ENCODE measurements around the gene DAB1.
A peak's percentile ranks its signal among the peaks of the same experiment; 100 is the strongest.

The DAB1 gene

DNA sequence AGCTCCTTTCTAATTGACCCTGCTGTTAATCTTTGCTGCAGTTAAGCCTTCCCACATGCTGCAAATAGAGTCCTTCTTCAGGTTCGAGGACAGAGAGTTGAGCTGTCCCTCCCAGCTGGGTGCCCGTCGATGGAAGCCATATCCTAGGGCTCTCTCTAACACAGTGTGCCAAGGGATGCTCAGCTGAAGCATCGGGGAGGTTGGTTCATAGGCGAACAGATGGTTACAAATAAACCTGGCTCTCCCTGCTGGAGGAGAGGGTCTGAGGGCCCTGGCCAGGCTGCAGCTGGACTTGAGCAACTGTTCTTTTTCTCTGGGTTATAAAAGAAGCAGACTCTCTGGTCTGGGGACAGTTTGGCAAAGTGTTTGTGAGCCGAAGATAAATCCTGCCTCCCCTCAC lies 337.7 kb downstream of the DAB1 start:
- DNase-seq = no peak

DNA sequence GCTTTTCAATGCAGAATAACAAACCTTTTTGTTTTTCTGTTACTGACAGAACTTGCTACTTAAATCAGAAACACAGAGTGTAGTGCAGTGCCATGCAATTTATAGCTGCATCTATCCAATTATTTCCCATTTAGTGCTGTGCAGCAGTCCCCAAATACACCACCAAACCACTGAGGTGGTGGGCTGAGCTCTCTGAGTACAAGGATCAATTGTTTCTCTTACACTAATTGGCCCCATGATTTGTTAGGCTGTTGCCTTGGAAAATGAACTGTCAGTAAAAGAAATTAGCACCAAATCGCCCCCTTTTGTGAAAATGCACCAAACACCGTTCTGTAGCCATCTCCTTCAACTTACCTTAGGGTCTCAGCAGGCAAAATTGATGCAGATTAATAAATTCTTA lies 339.2 kb downstream of the DAB1 start:
- DNase-seq = no peak

DNA sequence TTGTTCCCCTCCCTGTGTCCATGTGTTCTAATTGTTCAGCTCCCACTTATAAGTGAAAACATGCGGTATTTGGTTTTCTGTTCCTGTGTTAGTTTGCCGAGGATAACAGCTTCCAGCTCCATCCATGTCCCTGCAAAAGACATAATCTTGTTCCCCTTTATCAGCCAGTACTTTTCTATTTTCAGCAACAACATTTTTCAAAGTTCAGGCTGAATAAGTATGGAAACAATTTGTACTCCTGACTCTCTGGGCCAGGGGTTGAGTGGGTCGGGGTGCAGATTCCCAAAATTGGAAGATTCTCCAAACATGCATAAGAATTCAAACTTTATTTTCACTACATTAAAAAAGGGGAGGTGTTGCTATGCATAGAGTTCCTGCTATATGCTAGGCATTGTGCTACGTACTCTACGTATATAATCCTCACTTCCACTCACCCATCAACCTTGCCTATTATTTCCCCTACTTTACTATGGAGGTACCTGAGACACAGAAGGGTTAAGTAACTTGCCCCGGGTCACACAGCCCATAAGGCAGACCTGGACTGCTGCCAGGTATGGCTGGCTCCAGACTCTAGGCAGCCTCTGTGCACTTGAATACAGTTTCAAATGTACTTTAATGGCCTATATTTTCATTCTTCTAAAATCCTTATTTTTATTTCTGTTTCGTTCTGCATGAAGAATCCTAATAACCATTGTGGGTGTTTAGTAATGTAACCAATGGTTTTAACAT lies 341.0 kb downstream of the DAB1 start:
- DNase-seq = no peak

DNA sequence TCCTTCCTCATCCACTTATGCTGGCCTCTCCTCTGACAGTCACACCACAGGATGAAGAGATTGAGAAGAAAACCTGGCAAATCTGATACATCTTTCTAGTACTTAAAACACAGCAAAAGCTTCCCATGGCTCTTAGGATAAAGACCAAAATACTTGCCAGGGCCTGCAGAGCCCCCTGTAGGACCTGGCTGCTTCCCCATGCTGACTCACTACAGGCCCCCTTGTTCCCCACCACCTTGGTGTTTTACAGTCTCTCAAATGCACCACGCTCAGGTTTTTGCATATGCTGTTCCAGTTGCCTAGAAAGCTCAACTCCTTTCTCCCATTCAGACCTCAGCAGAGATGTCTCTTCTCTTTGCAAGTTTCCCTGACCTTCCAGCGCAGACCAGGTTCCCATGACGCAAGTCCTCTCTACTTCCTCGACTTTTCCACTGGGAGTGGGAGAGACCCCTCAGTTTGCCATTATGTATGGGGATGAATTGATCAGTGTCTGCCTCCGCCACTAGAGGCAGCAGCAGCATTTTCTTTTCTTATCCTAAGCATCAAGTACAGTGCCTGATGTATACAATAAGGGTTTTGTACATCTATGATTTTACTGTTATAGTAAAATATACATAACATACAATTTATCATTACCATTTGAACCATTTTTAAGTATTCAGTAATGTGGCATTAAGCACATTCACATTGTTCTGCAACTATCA lies 344.3 kb downstream of the DAB1 start:
- DNase-seq = no peak

DNA sequence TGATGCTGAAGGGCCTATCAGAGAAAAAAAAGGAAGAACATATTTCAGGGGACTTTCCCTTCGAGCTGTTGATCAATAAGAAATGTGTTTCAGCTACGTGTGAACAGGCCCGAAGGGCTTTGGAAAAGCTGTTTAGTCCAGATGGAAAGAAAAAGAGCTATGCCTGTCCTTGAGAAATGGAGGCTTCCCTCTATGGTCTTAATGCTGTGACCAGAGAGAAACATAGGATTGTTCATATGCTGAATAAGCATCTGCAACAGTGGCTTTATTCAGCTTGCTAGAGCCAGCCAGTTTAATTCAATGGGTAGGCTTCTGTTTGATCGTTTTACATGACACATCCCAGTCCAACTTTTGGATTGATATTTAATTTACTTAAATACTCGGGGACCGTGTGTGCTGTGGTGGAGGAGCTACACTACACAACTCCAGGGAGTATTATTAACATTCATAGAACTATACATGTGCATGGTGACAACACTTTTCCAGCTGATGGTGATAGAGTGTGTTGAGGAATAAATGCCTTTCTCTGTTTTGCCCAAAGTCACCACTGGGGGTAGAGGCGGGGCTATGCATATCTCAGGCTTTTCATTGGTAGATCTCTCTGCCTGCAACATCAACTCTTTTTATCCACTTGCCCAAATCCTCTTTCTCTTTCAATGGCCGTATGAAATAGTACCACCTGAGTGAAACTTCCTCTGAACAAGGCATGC lies 351.3 kb downstream of the DAB1 start:
- no peak for DNase-seq

- DNase-seq = no peak
These were observed 356.0 kb downstream of the DAB1 start for GRCh38 chr1:57067863-57068262.

DNA sequence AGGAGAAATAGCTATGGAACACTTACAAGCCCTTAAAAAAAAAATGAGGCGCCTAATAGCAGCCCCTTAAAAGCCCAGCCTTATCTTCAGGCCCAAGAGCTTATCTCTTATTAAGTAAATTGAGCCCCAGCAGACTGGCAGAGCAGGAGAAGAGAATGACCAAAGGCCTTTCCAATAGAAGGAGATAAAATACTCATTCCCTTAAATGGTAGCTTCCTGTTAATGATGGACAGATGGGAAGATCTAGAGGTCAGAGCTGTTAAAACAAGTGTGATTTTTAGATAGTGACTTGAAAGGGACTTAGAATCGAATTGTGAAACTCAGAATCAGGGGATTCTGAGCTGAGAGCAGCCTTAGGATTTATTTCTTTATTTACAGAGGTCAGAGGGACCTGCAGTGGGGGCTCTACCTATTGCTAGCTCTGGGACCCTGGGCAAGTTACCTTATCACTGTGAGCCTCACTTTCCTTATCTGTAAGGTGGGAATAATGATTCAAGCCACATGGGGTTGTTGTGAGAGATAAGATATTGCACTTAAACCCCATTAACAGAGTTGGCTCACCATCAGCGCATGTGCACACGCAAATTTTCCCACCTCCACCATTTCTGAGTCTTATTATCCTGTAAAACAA lies 356.8 kb downstream of the DAB1 start:
- no peak for DNase-seq

DNA sequence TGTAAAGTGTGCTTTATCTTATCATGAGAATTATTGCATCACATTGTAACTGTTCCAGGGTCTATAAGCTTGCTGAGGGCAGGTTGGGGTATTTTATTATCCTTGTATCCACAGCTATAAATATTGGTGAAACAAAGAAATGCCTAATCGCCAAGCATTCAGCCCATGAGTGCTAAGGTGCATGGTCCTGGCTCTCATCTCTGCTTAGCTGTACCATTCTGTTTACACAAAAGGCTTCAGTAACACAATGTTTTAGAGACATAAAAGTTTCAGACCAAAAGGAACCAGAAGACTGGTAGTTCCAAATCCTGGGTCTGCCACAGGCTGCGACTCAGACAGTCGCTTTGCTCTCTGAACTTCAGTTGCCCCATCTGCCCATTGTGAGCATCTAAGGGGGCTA lies 358.4 kb downstream of the DAB1 start:
- DNase-seq = no peak

- no peak for DNase-seq
These were observed 359.3 kb downstream of the DAB1 start for GRCh38 chr1:57064379-57065140.

DNA sequence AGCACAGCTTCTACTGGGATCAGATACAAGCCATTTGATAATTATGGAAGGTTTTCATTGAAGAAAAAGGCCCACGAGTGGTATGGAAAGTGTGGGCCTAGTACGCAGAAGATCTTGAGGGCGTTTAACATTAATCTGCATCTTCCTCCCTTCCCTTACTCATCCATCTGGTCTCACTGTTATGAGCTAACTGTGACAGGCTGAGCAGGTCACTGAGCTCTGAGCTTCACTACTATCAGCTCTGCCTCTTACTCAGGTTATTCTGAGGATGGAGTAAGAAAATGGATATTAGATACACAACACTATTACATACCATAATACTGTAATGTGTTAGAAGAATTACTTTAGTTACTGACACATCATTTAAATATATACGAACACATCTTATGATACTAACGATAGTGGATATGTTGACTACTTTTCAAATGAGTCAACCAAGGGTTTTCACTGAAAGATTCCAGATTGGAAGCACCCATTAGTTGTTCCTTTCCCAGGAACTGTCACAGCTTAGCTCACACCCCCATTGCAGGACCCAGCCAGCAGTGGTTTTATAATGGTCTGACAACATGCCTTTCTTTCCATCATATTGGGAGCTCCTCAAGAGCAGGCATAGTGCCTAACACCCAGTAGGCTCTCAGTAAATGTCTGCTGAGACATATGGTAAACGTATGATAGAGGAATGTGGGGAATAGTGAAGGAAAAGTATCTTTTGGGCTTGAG lies 360.3 kb downstream of the DAB1 start:
- peak in 1 of 58 donors; percentile 10 for DNase-seq

DNA sequence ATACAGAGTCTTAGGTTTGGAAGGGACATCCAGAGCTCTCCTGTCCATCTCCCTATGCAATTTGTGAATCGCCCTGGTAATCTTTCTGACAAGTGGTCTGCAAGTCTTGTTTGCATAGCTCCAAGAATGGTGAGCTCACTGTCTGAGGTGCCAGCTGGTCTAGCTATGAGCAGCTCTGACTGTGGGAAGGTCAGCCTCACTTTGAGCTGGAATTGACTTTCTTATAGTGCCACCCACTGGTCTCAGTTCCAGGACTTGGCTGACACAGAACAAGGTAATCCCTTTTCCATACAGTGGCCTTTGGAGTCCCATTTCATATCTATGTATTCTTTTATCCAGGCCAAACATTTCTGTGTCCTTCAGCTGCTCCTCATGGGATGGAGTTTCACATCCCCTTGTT lies 362.5 kb downstream of the DAB1 start:
- peak in 1 of 58 donors; percentile 4 for DNase-seq

DNA sequence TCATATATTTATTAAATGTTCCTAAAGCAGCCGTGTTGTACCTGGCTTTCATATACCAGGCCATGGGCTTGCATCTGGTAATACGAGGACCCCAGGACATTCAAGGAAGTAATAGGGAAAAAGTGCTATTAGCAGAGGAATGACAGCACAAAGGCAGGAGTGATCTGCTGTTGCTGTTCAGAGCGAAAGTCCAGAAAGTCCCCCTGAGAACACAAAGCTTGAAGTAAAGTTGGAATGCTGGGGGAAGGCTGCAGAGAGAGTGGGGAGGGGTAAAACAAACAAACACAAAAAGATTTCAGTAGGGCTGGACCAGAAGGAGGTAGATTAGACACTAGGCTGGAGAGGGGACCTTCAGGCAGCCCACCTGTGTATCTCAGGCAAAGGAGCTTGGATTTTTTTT lies 363.4 kb downstream of the DAB1 start:
- no peak for DNase-seq

DNA sequence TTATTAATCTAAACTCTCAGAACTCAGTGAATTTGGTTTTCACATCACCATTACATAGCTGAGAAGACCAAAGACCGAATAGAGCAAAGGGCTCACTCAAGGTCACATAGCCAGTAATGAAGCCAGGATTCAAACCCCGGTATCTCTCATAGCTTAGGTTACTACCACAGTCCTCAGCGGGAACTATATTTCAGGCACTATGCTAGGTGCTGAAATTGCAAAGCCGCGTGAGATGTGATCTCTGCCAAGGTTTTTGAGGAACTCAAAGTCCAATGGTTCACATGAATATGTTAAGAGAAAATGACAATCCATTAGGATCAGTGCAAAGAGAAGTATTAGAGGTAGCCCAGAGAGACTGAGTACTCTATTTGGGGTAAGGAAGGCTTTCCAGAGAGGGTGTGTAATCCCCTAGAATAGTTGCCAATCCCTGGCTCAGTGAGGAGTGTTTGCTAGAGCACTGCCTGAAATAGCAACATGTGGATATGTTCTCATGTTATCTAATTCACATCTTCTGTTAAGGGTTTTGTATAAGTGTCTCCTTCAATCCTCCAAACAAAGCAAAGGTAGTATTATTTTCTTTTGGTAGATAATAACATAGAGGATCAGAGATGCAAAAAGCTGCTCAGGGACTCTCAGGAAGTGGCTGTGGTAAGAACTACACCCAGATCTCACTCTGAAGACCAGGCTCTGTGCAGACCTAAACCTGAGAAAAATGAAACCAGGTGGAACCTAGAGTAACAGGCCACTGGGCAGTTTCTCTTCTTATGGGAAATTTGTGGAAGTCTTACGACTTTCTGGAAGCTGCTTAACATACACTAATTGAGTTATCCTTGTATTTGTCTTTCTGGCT lies 365.0 kb downstream of the DAB1 start:
- no peak for DNase-seq

- no peak for DNase-seq
These were observed 375.0 kb downstream of the DAB1 start for GRCh38 chr1:57048856-57049255.

DNA sequence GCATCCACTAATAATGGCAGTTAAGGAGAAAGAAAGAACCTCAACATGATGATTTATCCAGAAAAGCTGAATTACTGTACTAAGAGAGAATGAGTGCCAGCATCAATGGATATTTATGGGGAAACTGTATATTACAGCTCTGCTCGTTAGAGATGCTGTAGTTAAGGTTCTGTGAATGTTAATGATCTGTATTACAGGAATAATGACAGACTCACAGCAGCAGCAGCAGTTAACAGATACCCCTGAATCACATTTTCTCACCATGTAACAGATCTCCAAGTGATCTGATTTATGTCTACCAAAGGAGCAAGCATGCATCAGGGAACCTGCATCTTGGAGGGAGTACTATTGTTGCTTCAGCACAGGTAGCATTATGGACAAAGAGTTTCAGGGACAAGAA lies 377.4 kb downstream of the DAB1 start:
- DNase-seq = no peak

DNA sequence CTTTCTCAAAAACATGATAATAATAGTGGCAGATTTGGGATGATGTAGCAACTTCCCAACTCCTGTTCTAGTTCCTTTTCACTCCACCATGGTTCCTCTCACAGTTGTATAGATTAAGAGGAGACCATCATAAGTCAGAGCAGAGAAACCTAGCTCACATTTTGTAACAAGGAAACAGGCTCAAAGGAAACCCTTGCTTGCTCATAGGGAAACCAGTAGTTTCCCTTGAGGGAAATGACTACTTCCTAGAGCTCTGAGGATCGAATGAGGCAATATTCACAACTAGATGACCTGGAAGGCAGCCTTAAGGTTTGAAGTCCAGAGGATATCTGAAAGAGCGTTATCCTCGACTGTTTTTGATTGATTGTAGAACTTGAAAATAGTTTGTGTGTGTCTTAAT lies 382.0 kb downstream of the DAB1 start:
- DNase-seq = no peak

- no peak for DNase-seq
These were observed 383.0 kb downstream of the DAB1 start for GRCh38 chr1:57040811-57041210.

DNA sequence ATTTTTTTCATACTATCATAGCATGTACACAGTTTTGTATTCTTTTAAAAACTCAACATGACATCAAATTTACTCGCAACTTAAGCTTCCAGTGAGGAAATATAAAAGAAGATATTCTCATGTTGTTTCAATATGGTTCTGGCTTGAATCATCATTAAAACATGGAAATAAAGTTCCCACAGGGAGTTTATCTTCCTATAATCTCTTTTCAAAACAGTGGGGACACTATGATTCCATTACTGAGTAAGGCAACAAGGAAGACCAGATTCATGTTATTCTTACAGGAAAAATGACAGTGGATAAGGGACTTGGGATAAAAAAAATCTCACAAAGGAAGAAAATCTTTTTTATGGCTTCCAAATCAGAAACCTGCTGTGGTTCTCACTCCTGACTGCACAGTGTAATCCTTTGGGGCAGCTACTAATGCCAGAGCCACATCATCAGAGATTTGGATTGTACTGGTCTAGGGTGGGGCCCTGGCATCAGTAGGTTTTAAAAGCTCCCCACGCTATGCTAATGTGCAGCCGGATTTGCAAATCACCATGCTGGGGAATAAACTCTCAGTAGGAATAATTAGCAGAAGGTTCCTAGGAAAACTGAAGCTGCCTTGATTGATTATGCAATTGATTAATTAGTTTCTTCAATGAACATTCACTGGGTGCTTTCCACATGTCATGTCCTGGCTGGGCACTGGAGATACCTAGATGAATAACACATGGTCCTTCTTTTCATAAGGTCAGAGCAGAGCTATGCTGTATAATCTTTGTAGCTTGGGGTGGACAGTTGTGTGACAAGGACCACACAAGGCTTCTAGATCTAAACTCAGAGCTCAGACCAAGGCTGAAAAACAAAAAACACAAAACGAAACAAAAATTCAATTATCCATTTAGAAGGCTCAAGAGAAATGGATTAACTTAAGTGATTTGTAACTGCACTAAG lies 386.9 kb downstream of the DAB1 start:
- DNase-seq = no peak

All from anterior cingulate cortex (tissue), 58 donors.